Measurements from ENCODE around the gene EIF2D.
"Not testable (repeated sequence)": the region's sequence is repeated elsewhere in the genome, so short reads cannot be mapped to it uniquely, and the experiment has no call there.

EIF2D gene, protein sequence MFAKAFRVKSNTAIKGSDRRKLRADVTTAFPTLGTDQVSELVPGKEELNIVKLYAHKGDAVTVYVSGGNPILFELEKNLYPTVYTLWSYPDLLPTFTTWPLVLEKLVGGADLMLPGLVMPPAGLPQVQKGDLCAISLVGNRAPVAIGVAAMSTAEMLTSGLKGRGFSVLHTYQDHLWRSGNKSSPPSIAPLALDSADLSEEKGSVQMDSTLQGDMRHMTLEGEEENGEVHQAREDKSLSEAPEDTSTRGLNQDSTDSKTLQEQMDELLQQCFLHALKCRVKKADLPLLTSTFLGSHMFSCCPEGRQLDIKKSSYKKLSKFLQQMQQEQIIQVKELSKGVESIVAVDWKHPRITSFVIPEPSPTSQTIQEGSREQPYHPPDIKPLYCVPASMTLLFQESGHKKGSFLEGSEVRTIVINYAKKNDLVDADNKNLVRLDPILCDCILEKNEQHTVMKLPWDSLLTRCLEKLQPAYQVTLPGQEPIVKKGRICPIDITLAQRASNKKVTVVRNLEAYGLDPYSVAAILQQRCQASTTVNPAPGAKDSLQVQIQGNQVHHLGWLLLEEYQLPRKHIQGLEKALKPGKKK

GRCh38 chr1:206612129-206612876 lies at the start of gene EIF2D:
TSS of gene EIF2D (minus strand) at chr1:206612465. CDS start at chr1:206612342, 123 bp downstream.
- in situ Hi-C loops (cut with MboI; ENCODE audit: low sequenced_read_pairs): no loop called here

- in situ Hi-C loops (cut with MboI; ENCODE audit: low sequenced_read_pairs): no loop called here
Observed at GRCh38 chr1:206661161-206661820, 49.0 kb upstream of the EIF2D start.

DNA sequence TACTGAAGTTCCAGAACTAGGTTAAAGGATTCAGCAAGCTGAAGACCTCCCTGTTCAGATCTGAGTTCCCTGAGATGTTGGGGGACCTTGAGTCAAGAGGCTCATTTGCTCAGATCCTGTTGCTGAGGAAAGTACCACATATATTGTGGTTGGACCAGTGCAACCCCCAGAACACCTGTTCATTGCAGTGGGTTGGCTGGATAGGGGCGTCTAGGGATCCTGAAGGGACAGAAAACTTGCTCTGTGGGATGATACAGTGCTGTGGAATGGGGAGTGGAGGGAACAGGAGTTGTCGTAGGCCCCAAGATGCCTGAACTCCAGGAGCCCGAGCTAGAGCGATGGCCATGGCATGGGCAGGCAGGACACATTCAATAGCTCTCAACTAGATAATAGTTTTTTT lies 47.9 kb upstream of the EIF2D start:
- in situ Hi-C loops (cut with MboI; ENCODE audit: low sequenced_read_pairs): no loop called here

GRCh38 chr1:206658981-206659273 lies 46.7 kb upstream of the EIF2D start:
- in situ Hi-C loops (cut with MboI; ENCODE audit: low sequenced_read_pairs): no loop called here

DNA sequence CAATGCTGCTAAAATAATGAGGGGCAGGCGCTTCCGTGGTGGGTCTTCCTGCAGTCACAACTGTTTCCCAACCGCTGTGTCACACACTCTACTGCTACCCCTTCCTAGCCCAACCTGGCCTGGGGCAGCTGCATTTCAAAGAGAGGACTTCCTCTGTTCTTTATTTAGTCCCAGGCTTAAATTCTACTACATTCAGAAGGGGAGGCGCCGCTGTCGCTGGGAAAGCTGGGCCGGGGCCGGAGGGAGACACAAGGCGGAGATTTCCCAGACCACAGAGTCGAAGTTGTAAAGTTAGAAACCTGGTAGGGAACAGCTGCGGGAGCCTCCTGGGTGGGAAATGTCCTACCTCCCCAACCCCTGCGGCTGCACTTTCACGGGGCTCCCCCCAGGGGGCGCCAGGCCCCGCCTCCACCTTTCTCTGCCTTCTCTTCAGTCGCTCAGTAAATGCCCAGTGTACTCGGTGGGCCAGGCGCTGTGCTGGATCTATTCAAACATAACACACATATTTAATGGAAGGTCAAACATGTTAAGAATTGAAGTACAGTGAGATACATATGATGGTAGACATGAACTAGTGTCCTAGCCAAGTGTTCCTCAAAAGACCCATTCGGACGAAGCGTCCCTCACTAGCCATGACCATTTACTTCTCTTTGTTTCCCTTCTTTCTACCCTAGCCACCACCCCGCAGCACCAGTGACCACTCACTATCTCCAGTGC lies 46.2 kb upstream of the EIF2D start:
- in situ Hi-C loops (cut with MboI; ENCODE audit: low sequenced_read_pairs): no loop called here

- in situ Hi-C loops (cut with MboI; ENCODE audit: low sequenced_read_pairs): no loop called here
Observed at GRCh38 chr1:206657751-206658150, 45.5 kb upstream of the EIF2D start.

DNA sequence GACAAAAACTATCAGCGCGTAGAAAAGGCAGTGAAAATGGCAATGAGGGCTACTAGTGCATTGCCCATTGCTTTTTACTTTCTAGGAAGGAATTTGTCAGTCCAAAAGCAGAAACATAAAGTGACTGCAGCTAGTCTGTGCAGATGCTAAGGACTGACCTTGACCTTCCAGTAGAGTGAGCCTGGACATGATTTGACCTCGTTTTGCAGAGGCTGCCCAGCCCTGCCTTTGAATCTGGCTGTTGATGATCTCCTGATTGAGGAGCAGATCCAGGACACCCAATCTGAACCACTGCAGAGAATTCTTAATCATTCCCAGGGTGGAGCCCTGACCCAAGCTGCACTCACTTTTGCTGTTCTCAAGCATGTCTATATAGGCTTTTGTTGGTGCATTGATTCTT lies 44.7 kb upstream of the EIF2D start:
- in situ Hi-C loops (cut with MboI; ENCODE audit: low sequenced_read_pairs): no loop called here

GRCh38 chr1:206655471-206655882 lies 43.2 kb upstream of the EIF2D start:
- in situ Hi-C loops (cut with MboI; ENCODE audit: low sequenced_read_pairs): no loop called here

GRCh38 chr1:206654828-206655227 lies 42.6 kb upstream of the EIF2D start:
- in situ Hi-C loops (cut with MboI; ENCODE audit: low sequenced_read_pairs): no loop called here

- in situ Hi-C loops (cut with MboI; ENCODE audit: low sequenced_read_pairs): no loop called here
Observed at GRCh38 chr1:206653715-206654459, 41.6 kb upstream of the EIF2D start.

DNA sequence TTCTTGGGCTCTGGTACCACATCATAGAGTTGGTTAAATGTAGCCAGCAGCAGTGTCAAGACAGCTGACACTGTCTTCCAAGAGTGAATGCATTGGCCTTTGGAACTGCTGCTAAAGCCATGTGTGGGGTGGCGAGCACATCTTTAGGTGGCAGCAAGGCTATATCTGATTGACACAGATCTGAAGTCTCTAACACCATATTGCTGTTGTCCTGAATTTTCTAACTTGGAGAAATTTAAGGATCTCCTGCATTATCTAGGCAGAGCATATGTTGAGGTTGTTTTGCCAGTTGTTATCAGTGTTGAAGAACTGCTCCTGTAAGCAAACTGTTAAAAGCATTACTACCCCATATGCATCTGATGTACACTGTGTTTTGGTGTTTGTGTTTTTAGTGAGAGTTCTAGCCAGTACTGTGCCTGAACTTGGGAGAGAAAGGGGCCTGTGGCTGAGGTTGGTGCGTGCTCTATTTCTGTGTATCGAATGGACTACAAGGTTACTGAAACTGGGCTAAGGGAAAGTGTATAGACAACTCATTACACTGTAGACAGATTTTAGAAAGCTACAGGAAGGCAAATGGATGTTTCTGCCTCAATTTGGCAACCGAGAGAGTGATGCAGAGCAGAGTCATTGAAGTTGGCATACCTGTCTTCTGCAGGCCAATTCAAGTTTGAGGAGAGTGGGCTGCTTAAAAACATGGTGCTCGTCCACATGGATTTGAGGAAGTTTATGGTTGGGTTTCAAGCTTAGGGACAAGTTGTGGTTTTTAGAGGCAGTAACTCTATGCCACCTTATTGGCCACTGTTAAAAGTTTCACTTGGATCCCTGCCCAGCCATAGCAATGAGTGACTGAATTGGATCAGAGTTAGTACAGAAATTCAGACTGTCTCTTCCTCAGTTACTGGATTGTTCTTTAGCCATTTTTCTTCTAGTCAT lies 40.0 kb upstream of the EIF2D start:
- in situ Hi-C loops (cut with MboI; ENCODE audit: low sequenced_read_pairs): no loop called here

DNA sequence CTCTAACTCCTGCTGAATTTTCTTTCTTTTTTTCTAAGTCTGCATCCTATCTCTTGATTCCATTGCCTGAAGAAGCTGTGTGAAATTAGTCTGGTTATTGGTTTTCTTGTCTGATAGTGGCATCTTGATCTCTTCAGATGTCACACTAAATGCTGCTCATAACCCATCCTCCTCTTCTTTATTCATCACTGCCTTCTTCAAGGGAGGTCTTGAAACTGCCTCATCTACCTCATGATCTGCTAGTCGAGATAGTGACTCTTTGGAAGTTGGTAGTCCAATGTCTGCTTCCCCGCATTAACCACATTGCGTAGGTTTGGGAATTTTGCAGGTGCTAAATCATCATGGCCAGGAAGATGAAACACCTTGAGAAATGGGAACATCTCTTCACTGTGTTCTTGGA lies 38.7 kb upstream of the EIF2D start:
- in situ Hi-C loops (cut with MboI; ENCODE audit: low sequenced_read_pairs): no loop called here

GRCh38 chr1:206649261-206649921 lies 37.1 kb upstream of the EIF2D start:
- in situ Hi-C loops (cut with MboI; ENCODE audit: low sequenced_read_pairs): no loop called here

DNA sequence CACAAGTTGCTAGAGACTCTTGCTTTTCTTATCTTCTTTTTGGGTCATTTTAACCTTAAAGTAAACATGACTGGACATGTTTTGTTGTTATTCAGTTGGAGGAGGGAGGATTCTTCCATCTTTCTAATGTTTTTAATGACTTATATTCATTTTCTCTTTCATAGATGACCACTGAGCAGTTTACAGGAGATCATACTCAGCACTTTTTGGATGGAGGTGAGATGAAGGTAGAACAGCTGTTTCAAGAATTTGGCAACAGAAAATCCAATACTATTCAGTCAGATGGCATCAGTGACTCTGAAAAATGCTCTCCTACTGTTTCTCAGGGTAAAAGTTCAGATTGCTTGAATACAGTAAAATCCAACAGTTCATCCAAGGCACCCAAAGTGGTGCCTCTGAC lies 35.0 kb upstream of the EIF2D start:
- in situ Hi-C loops (cut with MboI; ENCODE audit: low sequenced_read_pairs): no loop called here

DNA sequence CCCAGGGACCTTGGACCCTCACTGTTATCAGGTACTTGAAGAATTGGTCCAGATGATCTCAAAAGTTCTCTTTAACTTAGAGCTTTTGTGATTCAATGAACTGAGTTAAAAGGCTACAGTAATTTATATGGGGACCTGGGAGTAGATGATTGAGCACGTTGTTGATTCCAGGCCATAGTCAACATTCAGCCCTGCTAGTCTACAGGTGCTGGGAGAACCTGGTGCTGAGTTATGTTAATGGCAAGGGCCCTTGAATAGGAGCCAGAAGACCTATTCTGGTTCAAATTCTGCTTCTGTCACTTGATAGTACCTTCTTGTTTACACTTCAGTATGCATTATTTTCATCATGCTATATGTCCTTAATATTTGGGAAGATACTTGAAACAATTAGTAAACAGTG lies 34.2 kb upstream of the EIF2D start:
- in situ Hi-C loops (cut with MboI; ENCODE audit: low sequenced_read_pairs): no loop called here

DNA sequence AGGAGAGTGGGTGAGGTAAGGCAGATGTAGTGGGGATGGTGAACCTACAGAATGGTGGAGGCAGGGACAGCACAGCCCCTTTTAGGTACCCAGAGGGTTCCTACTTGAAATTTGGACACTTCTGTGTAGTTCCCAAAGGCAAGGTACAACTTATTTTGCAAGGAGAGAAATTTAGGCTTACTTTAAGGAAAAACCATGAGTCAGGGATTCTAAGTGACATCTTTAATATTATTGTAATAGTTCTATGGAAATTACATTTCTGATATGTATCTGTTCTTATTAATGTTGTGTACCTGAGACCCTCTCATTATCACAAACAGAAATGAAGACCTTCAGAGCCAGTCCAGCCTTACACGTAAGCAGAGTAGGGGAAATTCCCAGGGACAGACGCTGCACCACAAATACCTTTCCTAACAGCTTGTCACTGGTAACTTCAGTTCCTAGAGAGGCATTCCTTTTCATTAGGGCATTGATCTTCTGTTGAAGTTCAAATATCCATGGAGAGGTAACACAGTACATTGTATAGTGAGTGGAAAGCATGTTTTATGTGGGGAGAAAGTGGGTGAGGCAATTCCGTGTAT lies 30.9 kb upstream of the EIF2D start:
- in situ Hi-C loops (cut with MboI; ENCODE audit: low sequenced_read_pairs): no loop called here

GRCh38 chr1:206642074-206642473 lies 29.8 kb upstream of the EIF2D start:
- in situ Hi-C loops (cut with MboI; ENCODE audit: low sequenced_read_pairs): not testable (repeated sequence)

GRCh38 chr1:206637605-206638004 lies 25.3 kb upstream of the EIF2D start:
- in situ Hi-C loops (cut with MboI; ENCODE audit: low sequenced_read_pairs): no loop called here

All from HL-60/S4 (cell line).